GM21390 (cell line): Measurements from ENCODE around the gene MAPK8IP3.

Source experiments
- ATAC-seq: cut with Tn5 transposase; IDR thresholded peaks from one replicate; pipeline ENCODE4 v1.9.1; 2021; ENCODE audit not compliant: unreplicated experiment

Gene MAPK8IP3

DNA sequence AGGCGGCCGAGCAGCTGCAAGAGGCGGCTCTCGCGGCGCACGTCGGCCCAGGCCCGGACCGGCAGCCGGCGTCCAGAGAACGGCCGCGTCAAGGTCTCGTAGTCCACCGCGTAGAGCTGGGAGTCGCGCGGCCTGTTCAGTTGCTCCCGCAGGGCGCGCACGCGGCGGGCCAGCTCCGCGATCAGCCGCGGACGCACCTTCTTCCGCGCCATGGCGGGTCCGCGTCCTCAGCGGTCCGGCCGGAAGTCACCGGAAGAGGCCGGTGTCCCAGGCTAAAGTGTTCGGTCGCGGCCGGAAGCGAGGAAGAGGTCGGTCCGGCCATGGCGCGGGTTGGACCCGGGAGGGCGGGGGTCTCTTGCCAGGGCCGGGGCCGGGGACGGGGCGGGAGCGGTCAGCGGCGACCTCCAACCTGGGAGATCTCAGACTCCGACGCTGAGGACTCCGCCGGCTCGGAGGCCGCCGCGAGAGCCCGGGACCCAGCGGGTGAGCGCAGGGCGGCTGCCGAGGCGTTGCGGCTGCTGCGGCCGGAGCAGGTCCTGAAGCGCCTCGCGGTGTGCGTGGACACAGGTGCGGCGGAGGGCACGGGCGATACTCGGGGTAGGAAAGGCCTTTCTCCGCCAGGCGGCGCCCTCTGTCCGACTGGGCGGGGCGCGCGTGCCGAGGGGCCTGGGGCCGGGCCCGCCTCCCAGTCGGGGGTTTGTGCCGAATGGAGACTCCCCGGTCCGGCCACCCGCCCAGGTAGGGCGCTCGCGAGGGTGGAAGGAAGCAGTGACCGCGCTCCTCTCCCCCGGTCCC is 67.1 kb downstream of the MAPK8IP3 start, which contains the start of gene MRPS34:
Gene MRPS34 (minus strand): TSS at position 227 of the 795 bp plus-strand sequence. CDS start 15 bp downstream, at position 212.
- ATAC-seq: no peak

DNA sequence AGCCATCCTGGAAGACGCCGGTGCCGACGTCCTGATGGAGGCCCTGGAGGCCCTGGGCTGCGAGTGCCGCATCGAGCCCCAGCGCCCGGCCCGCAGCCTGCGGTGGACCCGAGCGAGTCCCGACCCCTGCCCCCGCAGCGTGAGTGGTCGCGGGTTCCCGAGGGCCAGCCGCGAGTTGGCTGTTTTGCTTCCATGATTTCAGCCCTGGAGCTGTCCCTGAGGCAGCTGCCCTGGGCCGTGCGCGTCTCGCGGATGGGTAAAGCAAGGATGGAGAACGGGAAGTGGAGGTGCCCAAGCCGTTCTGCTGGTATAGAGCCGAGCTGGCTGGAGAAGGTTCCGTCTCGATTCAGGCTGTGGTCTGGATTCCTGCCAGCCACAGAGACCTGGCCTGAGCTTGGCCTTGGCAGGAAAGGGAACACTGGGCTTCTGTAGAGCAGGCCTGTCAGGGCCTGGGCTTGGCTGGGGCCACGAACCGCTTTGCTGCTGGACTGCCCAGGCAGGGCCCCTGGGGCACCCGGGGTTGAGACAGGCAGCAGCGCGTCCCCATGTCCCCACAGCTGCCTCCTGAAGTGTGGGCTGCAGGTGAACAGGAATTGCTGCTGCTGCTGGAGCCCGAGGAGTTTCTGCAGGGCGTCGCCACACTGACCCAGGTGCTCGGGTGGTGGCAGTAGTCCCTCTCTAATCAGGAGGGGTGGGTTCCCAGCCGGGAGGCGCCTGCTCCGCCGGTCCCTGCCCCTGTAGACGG is 67.9 kb downstream of the MAPK8IP3 start:
- ATAC-seq: no peak

DNA sequence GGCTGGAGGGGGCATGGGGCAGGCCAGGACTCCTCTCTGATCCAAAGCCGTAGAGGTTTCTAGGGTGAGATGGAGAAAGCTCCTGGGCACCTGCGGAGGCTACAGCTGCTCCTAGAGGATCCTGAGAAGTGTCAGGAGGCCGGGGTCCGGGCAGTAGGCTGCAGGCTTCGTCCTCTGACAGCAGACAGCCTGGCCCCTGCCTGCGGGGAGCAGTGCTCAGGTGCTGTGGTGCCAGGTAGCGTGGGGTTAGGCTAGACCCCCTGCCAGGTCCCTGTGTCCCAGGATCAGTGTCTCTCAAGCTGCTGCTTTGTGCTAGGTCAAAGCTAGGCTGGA is 68.4 kb downstream of the MAPK8IP3 start:
- ATAC-seq: no peak

DNA sequence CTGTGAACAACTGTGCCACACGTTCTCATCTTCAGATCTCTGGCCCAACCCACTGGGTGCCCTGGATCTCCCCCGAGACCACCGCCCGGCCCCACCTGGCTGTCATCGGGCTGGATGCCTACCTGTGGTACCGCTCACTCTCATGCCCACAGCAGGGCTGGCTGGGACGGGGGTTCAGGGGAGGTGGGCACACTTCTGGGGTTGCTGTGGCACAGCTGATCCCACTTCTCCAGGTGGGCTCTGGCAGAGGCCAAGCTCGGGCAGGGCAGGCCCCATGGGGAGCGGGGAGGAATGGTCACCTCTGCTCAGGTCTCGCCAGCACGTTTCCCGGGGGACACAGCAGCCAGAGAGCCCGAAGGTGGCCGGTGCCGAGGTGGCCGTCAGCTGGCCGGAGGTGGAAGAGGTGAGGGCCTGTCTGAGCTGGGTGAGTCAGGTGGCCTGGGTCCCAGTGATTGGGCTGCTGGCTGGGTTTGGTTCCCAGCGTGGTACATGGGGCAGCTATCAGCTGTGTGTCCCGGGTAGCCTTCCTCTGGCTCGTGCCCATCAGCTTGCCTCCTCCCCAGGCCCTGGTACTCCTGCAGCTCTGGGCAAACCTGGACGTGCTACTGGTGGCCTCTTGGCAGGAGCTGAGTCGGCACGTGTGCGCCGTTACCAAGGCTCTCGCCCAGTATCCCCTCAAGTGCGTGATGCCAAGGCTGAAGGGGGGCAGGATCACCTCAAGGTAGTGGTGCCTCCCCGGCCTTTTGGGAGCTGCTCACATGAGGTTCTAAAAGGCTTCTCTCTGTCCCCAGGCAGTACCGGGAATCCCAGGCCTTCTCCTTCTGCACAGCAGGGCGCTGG is 69.2 kb downstream of the MAPK8IP3 start:
- ATAC-seq: no peak

DNA sequence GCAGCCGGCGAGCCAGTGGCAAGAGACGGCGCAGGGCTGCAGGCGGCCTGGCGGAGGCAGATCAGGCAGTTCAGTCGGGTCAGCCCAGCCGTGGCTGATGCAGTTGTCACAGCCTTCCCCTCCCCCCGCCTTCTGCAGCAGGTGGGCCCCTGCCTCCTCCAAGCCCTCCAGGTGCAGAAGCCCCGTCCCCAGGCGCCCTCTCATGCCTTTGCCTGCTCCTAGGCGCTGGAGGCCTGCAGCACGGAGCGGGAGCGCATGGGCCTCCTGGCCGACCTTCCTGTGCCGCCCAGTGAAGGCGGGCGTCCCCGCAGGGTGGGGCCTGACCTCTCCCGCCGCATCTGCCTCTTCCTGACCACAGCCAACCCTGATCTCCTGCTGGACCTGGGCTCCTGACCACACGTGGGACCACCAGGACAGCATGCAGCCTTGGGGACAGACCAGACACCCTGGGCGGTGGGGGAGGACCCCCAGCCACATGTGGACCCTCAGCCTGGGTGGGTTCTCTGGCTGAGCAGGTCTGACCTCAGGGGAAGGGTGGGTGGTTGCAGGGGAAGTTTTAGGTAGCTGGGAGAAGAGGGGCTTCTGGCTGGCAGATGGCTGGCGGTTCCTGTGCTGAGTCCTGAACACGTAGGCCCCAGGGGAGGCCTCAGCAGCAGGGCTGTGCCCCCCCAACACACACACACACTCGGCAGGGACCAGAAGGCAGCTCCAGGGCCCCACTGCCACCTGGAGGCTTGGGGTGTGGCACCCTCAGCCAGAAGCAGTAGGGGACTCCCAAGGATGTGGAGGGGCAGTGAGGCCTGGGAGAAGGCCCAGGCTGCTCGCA is 70.1 kb downstream of the MAPK8IP3 start:
- no peak for ATAC-seq

DNA sequence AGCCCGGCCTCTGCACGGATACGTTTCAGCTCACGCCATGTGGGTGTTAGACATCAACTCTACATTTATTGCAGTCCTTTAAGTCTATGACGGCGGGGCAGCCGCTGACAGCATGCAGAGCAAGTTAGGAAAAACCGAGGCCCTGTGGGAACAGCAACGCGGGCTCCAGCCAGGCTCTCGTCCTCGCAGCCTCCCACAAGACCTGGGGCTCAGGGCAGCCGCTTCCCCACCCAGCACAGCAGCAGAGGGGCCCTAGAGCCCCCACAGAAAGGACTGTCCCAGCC is 70.6 kb downstream of the MAPK8IP3 start:
- no peak for ATAC-seq

DNA sequence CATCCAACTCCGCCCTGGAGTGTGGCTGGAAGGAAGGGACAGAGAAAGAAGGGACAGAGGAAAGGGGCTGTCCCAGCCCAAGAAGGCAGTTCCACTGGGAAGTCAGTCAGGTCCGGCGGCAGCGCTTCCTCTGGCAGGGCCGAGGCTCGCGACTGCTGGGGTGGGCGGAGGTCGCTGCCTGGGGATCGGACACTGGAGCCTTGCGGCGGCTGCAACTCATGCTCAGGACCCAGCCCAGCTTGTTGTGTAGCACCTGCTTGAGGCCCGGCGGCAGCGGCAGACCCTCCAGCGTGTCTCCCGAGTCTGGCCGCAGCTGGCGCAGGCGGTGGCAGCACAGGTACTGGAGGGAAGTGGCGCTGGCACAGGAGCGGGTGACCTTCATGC is 71.0 kb downstream of the MAPK8IP3 start:
- no peak for ATAC-seq

DNA sequence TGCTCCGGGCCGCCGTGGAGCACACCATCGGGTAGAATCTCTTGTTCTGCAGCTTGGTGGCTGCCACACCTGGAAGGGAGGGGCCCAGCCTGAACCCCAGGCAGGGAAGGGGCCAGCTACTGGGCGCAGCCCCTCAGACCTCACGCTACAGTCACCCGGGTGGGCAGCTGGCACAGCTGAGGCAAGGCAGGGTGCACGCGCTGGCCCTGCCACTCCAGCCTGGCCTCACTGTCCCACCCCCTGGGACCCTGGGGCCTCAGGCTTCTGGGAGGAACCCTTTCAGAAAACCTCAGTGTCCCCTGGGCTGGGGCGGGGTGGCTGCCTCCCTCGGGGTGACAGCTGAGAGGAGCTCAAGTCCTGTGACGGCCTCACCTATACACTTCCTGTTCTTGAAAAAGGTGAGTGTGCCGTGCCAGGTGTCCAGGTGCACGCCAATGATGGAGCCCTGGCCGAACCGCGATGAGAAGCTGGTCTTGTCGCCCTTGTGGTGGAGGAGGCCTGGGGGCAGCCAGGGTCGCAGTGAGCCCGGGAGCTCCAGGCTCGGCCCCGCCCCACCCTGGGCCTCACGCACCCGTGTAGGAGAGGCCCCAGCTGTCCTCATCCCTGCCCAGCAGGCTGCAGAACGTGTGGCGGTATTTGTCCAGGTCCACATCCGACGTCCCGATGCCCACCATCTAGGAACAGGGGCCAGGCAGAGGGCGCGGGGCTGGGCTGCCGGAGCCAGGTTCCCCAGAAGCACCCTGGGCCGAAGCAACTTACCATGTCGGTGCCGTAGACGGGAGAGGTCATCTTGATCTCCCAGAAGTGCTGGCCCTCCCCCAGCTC is 71.6 kb downstream of the MAPK8IP3 start:
- ATAC-seq: no peak

DNA sequence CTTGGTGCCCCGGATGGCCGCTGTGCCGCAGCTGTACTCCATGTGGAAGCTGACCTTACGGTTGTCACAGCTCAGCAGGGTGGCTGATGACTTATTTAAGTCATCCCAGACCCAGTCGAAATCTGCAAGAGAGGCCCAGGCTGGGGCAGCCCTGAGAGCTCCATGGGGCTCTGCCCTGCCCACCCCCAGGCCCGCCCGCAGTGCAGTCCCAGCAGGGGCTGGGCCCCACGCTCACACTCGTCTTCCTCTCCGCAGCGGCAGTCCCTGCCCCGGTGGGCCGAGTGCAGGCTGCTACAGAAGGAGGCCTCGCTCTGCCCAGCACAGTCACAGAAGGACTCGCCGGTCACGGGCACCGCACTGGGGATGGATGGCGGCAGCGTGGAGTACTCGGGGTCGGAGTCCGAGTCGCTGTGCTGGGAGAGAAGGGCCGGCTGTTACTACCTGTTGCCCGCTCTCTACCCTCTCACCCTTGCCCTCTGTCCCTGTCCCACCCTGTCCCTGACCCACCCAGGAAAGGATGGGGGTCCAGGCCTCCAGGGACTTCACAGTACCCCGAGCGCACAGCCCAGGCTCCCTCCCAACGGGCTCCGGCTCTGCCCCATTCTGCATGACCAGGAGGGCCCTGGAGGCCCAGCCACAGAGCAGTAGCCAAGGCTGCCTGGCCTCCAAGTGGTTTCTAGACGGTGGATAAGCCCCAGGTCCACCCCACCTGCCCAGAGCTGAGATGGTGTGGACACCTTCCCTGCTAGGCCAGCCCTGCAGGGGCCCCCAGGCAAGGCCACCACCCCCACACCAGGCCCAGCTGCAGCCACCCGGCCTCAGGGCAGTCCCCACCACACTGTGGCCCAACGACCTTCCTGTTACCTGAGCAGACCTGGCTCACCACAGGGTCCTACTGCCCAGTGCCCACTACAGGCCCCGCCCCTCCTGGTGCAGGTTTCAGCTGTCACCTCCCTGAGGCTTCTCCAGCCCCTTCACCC is 72.5 kb downstream of the MAPK8IP3 start:
- ATAC-seq: no peak

DNA sequence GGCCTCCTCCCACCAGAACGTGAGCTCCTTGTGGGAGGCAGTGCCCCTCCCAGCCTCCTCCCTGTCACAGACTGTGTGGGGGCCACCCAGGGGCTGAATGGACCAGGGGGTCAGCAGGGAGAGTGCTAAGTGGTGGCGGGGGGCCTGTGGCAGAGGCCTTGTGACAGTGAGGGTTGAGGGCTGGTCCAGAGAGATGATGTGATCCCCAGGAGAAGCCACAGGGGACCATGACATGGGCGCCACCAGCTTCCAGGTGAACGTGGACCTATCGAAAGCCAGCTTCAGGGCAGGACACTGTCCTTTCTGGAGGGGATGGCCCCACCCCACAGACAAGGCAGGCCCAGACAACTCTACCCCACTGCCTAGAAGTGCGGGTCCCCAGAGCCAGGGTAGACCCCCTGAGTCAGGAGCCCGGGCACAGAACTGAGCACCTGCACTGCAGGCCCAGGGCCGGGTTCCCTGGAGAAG is 73.3 kb downstream of the MAPK8IP3 start:
- ATAC-seq: no peak

DNA sequence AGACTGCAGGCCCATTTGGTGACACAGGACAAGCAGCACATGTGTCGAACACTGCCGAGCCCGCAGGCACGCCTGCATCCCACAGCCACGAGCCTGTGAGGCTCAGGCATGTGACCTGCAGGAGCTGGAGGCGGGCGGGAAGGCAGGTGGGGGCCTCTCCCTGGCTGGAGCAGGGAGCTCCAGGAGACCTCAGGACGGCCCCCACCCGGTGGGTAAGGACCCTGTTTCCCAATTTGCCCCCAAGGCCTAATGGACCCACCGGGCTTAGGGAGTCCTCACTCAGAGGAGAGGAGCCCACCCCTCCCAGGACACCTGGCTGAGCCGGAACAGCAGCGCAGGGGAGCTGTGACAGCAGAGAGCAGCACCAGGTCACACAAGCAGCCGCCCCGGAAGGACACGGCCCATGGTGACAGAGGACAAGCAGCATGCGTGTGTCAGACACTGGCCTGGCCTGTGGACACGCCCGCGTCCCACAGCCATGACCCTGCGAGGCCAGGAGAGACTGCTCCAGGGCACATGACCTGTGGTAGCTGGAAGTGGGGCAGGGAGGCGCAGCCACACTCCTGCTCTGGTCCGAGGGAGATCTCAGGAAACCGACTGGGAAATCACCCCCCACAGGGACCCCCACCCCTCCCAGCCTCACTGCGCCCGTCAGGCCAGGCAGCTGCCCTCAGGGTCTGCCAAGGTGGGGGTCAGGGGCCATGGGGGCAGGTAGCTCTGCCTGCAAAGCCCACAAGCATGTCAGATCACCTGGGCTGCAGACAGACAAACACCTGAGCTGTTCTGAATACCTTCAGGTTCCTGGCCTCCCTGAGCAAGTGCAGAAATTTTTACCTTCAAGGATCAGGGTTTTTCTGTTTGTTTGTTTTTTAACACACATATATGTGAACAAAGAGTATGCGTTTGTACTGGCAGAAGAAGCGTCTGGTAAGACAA is 74.0 kb downstream of the MAPK8IP3 start:
- no peak for ATAC-seq

DNA sequence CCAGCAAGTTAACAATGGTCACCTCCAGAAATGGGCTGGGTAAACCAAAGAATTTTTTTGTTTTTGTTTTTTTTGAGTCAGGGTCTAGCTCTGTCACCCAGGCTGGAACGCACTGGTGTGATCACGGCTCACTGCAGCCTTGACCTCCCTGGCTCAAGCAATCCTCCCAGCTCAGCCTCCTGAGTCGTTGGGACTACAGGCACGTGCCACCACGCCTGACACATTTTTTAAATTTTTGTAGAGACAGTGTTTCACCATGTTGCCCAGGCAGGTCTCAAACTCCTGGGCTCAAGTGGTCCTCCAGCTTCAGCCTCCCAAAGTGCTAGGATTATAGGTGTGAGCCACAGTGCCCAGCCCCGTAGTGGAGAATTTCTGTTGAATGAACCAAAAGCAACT is 74.7 kb downstream of the MAPK8IP3 start:
- ATAC-seq: no peak

DNA sequence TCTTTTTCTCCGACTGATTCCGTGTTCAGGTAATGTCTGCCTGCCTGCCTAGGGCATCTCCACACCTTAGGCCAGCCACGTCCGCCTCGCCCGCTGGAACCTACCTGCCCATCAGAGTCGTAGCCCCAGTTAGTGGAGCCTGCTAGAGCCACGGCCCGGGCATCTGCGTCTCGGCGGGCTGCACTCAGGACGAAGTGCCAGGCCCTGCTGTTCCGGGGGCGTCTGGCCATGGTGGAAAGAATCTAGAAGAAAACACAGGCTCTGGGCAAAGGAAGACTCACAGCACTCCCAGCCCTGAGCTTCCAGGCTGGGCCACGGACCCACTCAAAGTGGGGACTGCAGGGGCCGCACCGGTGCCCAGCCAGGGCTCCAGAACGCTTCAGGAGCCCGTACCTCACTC is 75.3 kb downstream of the MAPK8IP3 start:
- ATAC-seq: no peak

DNA sequence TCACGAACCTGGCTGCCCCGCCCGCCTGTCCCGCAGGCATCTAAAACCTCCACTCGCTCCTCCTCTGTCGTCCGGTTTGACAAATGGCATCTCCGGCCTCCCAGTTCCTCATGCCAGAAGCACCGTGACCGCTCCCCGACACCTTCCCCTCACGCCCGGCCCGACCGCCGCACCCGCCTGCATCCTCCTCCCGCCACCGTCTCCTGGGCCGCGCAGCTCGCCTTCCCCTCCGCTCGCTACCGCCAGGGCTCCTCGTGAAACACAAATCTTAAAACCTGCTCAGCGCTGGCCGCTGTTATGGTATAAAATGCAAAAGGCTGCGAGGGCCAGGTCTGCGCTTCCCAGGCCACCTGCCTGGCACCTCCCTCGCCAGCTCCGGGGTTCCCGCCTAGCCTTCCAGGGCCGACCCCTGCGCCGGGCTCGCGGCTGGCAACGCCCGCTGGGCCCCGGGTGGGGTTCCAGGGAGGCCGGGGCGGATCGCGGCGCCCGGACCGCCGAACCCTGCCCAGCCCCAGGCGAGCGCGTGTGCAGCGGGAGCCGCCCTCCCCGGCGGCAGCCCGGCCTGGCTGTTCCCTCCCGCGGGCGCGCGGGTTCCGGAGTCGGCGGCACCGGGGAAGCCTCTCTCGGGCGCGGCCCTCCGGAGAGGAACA is 75.9 kb downstream of the MAPK8IP3 start:
- ATAC-seq: peak; percentile 9

DNA sequence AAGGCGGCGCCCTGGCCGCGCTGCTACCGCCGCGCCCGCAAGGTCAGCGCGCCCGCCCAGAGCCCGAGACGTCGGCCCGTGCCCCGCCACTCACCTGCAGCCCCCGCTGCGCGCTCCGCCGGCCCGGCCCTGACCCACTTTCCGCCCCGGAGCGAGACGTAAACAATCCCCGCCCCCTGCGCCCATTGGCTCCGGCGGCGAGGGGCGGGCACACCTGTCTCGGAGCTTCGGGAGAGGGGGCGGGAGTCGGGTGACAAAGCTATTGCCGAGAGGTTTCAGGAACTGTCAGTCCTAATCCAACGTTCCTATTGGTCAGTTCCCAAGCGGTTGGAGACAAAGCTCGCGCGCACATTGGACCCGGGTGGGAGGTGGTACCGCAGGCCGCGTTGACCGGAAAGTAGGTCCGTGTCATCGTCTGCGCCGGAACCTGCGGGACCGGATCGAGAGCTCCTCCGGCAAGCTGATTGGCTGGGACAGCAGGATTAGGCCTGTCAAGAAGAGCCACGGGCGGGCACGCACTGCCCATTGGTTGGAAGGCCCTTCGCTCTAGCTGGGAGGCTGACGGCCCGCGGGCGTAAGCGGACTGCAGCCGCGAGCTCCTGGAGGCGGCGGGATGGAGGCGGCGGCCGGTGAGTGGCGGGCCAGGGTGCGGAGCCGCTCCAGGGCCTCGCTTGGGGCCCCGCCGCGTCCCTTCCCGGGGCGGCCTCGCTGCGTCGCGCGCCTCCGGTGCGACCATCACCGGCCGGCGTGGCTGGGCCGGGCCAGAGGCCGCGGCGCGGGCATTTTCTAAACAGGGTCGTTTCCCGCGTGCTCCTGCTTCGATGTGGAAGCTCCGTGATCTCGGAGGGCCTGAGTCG is 76.6 kb downstream of the MAPK8IP3 start, which contains the start of the genes NUBP2 and SPSB3:
Gene NUBP2 (plus strand): TSS at position 553 of the 857 bp plus-strand sequence. CDS start 61 bp downstream, at position 614.
Gene SPSB3 (minus strand): TSS at position 164 of the 857 bp plus-strand sequence. CDS start 1,088 bp downstream, outside the sequence.
- peak; percentile 77 for ATAC-seq
